NB4 (cell line): ENCODE data around the gene SYTL2.
"Not testable (repeated sequence)": the region's sequence is repeated elsewhere in the genome, so short reads cannot be mapped to it uniquely, and the experiment has no call there.

Experiments used
- TF ChIP-seq, protein P1 (sequence below): IDR thresholded peaks from 2 replicates; pipeline ENCODE4 v1.6.1; 2011; ENCODE audit warnings: low read depth, low read length
- TF ChIP-seq, protein P2 (sequence below): IDR thresholded peaks from one replicate; pipeline ENCODE4 v1.5.1; 2012; ENCODE audit warnings: low read depth, low read length

DNA sequence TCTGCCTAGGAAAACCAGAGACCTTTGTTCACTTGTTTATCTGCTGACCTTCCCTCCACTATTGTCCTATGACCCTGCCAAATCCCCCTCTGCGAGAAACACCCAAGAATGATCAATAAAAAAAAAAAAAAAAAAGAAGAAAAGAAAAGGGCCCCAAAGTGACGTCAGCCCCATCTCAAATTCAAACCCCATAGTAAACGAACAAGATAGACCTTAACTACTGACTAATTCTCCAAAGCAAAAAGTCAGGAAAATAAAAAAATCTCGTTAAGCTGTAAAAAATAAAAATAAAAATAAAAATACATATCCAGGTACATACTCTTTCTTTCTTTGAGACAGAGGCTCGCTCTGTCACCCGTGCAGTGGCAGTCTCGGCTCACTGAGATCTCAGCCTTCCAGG lies 42.6 kb upstream of the SYTL2 start:
- TF ChIP-seq, protein P1, sequence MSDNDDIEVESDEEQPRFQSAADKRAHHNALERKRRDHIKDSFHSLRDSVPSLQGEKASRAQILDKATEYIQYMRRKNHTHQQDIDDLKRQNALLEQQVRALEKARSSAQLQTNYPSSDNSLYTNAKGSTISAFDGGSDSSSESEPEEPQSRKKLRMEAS = not testable (repeated sequence)
- TF ChIP-seq, protein P2, sequence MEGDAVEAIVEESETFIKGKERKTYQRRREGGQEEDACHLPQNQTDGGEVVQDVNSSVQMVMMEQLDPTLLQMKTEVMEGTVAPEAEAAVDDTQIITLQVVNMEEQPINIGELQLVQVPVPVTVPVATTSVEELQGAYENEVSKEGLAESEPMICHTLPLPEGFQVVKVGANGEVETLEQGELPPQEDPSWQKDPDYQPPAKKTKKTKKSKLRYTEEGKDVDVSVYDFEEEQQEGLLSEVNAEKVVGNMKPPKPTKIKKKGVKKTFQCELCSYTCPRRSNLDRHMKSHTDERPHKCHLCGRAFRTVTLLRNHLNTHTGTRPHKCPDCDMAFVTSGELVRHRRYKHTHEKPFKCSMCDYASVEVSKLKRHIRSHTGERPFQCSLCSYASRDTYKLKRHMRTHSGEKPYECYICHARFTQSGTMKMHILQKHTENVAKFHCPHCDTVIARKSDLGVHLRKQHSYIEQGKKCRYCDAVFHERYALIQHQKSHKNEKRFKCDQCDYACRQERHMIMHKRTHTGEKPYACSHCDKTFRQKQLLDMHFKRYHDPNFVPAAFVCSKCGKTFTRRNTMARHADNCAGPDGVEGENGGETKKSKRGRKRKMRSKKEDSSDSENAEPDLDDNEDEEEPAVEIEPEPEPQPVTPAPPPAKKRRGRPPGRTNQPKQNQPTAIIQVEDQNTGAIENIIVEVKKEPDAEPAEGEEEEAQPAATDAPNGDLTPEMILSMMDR = not testable (repeated sequence)
